ENCODE results near the gene PPM1F.

DNA sequence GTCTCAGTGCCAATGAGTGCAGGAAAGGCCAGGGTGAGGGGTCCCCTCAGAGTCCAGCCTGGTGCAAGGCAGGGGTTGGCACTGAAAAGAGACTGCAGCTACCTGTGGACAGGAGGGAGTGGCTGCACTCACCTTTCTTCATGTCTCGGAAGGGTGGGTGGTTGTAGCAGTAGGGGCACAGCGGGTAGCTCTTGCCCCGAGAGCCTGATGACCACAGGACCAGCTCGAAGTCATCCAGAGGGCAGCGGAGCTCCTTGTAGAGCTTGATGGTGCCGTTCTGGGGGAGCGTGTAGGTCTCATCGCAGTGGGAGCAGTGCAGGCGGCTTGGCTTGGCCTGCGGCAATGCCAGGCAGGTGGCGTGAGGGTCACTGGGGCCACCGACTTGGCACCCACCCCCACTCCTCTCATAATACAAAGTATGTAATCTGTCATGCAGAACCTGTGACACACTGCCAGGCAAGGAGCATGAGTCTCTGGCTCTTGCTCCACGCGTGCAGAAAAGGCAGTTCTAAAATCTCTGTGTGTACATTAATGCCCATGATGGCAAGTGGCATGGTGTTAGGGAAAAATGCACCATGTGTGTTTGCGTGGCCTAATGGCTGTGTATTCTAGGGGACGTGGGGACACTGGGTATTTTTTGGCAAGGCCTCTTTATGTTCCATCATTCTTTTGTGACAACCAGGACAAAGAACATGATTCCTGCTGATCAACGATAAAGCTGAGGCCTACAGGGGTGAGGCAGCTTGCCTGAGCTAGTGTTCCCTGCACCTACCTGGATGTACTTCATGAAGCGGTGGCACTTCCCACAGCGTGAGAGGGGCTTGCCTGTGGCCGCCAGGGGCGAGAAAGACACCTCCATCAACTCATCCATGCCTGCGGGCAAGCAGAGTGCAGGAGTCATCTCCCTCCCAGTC is 6.0 kb upstream of the PPM1F start:
- TF ChIP-seq EZH2 (IDR thresholded peaks at IDR 0.05) (no peak), POLR2AphosphoS5 (IDR thresholded peaks at IDR 0.05; ENCODE audit: borderline replicate concordance, low read depth, low read length) (no peak), FOXP2 (optimal IDR thresholded peaks at IDR 0.05; ENCODE audit: control extremely low read depth, extremely low read length, insufficient read depth) (no peak)

Data from SK-N-MC (cell line).